HEK293 (cell line): ENCODE measurements around the gene RAP1A.

Experiments
- ATF2 ChIP-seq: fragments of 450-650 bp; formaldehyde crosslinking; IDR thresholded peaks from 2 replicates; pipeline ENCODE4 v1.5.1; 2016; ENCODE audit warnings: missing biosample characterization, missing genetic modification characterization, low read depth
- BCL11A ChIP-seq: fragments of 450-650 bp; formaldehyde crosslinking; IDR thresholded peaks from 2 replicates; pipeline ENCODE4 v1.5.1; 2016; ENCODE audit warnings: low read depth, missing biosample characterization, missing genetic modification characterization
- EGR2 ChIP-seq: fragments of 450-650 bp; formaldehyde crosslinking; IDR thresholded peaks from 2 replicates; pipeline ENCODE4 v1.5.1; 2016; ENCODE audit warnings: low read depth, missing biosample characterization, missing genetic modification characterization
- ELK4 ChIP-seq: IDR thresholded peaks from 2 replicates; pipeline ENCODE4 v1.6.1; 2011; ENCODE audit warnings: mild to moderate bottlenecking, low read depth, low read length, borderline replicate concordance
- HOXA7 ChIP-seq: sonication (generic); formaldehyde crosslinking; IDR thresholded peaks from 2 replicates; pipeline ENCODE4 v1.8.1; 2022; ENCODE audit warnings: missing genetic modification reagents, borderline replicate concordance
- HOXC10 ChIP-seq: sonication (generic); formaldehyde crosslinking; IDR thresholded peaks from 2 replicates; pipeline ENCODE4 v1.8.1; 2023; ENCODE audit warnings: mild to moderate bottlenecking, missing genetic modification reagents
- HOXD13 ChIP-seq: sonication (generic); formaldehyde crosslinking; IDR thresholded peaks from 2 replicates; pipeline ENCODE4 v1.8.0; 2022; ENCODE audit warnings: missing genetic modification reagents, borderline replicate concordance
- KLF1 ChIP-seq: fragments of 450-650 bp; formaldehyde crosslinking; IDR thresholded peaks from 2 replicates; pipeline ENCODE4 v1.5.1; 2016; ENCODE audit warnings: missing biosample characterization, missing genetic modification characterization
- MZF1 ChIP-seq: fragments of 450-650 bp; formaldehyde crosslinking; IDR thresholded peaks from 2 replicates; pipeline ENCODE4 v1.5.1; 2017; ENCODE audit warnings: missing biosample characterization, missing genetic modification characterization, borderline replicate concordance
- SP3 ChIP-seq: fragments of 450-650 bp; formaldehyde crosslinking; IDR thresholded peaks from 2 replicates; pipeline ENCODE4 v1.5.1; 2016; ENCODE audit warnings: missing biosample characterization, missing genetic modification characterization
- YY2 ChIP-seq: fragments of 450-650 bp; formaldehyde crosslinking; IDR thresholded peaks from 2 replicates; pipeline ENCODE4 v1.5.1; 2016; ENCODE audit warnings: missing biosample characterization, missing genetic modification characterization
- ZBTB17 ChIP-seq: fragments of 450-650 bp; formaldehyde crosslinking; IDR thresholded peaks from 2 replicates; pipeline ENCODE4 v1.5.1; 2016; ENCODE audit warnings: missing biosample characterization, missing genetic modification characterization
- ZBTB44 ChIP-seq: fragments of 450-650 bp; IDR thresholded peaks from 2 replicates; pipeline ENCODE4 v1.5.1; 2018; ENCODE audit warnings: missing biosample characterization, mild to moderate bottlenecking, missing genetic modification characterization
- ZFP41 ChIP-seq: fragments of 450-650 bp; formaldehyde crosslinking; IDR thresholded peaks from 2 replicates; pipeline ENCODE4 v1.5.1; 2016; ENCODE audit warnings: missing biosample characterization, missing genetic modification characterization, borderline replicate concordance
- ZNF112 ChIP-seq: fragments of 450-650 bp; formaldehyde crosslinking; IDR thresholded peaks from 2 replicates; pipeline ENCODE4 v1.5.0; 2017; ENCODE audit warnings: missing biosample characterization, missing genetic modification characterization
- ZNF133 ChIP-seq: fragments of 450-650 bp; formaldehyde crosslinking; IDR thresholded peaks from 2 replicates; pipeline ENCODE4 v1.5.1; 2016; ENCODE audit warnings: missing biosample characterization, missing genetic modification characterization
- ZNF138 ChIP-seq: fragments of 450-650 bp; formaldehyde crosslinking; IDR thresholded peaks from 2 replicates; pipeline ENCODE4 v1.5.1; 2016; ENCODE audit warnings: missing biosample characterization, missing genetic modification characterization, borderline replicate concordance
- ZNF202 ChIP-seq: fragments of 450-650 bp; formaldehyde crosslinking; IDR thresholded peaks from 2 replicates; pipeline ENCODE4 v1.5.1; 2016; ENCODE audit warnings: missing biosample characterization, missing genetic modification characterization, borderline replicate concordance
- ZNF23 ChIP-seq: fragments of 450-650 bp; formaldehyde crosslinking; IDR thresholded peaks from 2 replicates; pipeline ENCODE4 v1.5.1; 2016; ENCODE audit warnings: missing biosample characterization, missing genetic modification characterization, borderline replicate concordance
- ZNF266 ChIP-seq: fragments of 450-650 bp; formaldehyde crosslinking; IDR thresholded peaks from 2 replicates; pipeline ENCODE4 v1.5.1; 2016; ENCODE audit warnings: missing biosample characterization, missing genetic modification characterization, low read depth
- ZNF280C ChIP-seq: fragments of 450-650 bp; formaldehyde crosslinking; IDR thresholded peaks from 2 replicates; pipeline ENCODE4 v1.5.1; 2016; ENCODE audit warnings: missing biosample characterization, missing genetic modification characterization
- ZNF37A ChIP-seq: fragments of 450-650 bp; IDR thresholded peaks from 2 replicates; pipeline ENCODE4 v1.5.1; 2018; ENCODE audit warnings: missing biosample characterization, missing genetic modification characterization
- ZNF398 ChIP-seq: fragments of 450-650 bp; formaldehyde crosslinking; IDR thresholded peaks from 2 replicates; pipeline ENCODE4 v1.5.1; 2017; ENCODE audit warnings: missing biosample characterization, missing genetic modification characterization
- ZNF404 ChIP-seq: fragments of 450-650 bp; formaldehyde crosslinking; IDR thresholded peaks from 2 replicates; pipeline ENCODE4 v1.5.1; 2017; ENCODE audit warnings: missing biosample characterization, missing genetic modification characterization
- ZNF473 ChIP-seq: fragments of 450-650 bp; formaldehyde crosslinking; IDR thresholded peaks from 2 replicates; pipeline ENCODE4 v1.5.1; 2017; ENCODE audit warnings: missing biosample characterization, missing genetic modification characterization
- ZNF510 ChIP-seq: fragments of 450-650 bp; formaldehyde crosslinking; IDR thresholded peaks from 2 replicates; pipeline ENCODE4 v1.5.1; 2018; ENCODE audit warnings: mild to moderate bottlenecking, missing genetic modification characterization, missing biosample characterization; ENCODE audit not compliant: insufficient replicate concordance
- ZNF521 ChIP-seq: fragments of 450-650 bp; formaldehyde crosslinking; IDR thresholded peaks from 2 replicates; pipeline ENCODE4 v1.5.1; 2017; ENCODE audit warnings: missing biosample characterization, mild to moderate bottlenecking, missing genetic modification characterization
- ZNF529 ChIP-seq: fragments of 450-650 bp; formaldehyde crosslinking; IDR thresholded peaks from 2 replicates; pipeline ENCODE4 v1.5.1; 2017; ENCODE audit warnings: missing genetic modification characterization, missing biosample characterization; ENCODE audit not compliant: insufficient replicate concordance
- ZNF548 ChIP-seq: fragments of 450-650 bp; formaldehyde crosslinking; IDR thresholded peaks from 2 replicates; pipeline ENCODE4 v1.5.1; 2016; ENCODE audit warnings: missing biosample characterization, missing genetic modification characterization
- ZNF623 ChIP-seq: fragments of 450-650 bp; formaldehyde crosslinking; IDR thresholded peaks from 2 replicates; pipeline ENCODE4 v1.5.1; 2016; ENCODE audit warnings: missing biosample characterization, missing genetic modification characterization
- ZNF629 ChIP-seq: fragments of 450-650 bp; formaldehyde crosslinking; IDR thresholded peaks from 2 replicates; pipeline ENCODE4 v1.5.1; 2017; ENCODE audit warnings: missing biosample characterization, missing genetic modification characterization
- ZNF660 ChIP-seq: fragments of 450-650 bp; IDR thresholded peaks from 2 replicates; pipeline ENCODE4 v1.5.1; 2018; ENCODE audit warnings: missing biosample characterization, mild to moderate bottlenecking, missing genetic modification characterization
- ZNF664 ChIP-seq: fragments of 450-650 bp; formaldehyde crosslinking; IDR thresholded peaks from 2 replicates; pipeline ENCODE4 v1.5.1; 2016; ENCODE audit warnings: missing biosample characterization, missing genetic modification characterization
- ZNF677 ChIP-seq: fragments of 450-650 bp; IDR thresholded peaks from 2 replicates; pipeline ENCODE4 v1.5.0; 2018; ENCODE audit warnings: missing biosample characterization, mild to moderate bottlenecking, missing genetic modification characterization, moderate library complexity
- ZNF792 ChIP-seq: fragments of 450-650 bp; formaldehyde crosslinking; IDR thresholded peaks from 2 replicates; pipeline ENCODE4 v1.5.1; 2016; ENCODE audit warnings: missing biosample characterization, missing genetic modification characterization

Gene RAP1A

GRCh38 chr1:111747282-111747734 lies 127.7 kb downstream of the RAP1A start (continued):
- TF ChIP-seq ZNF623 (tag by site-specific recombination) = no peak
- TF ChIP-seq KLF1 (tag by site-specific recombination) = no peak
- TF ChIP-seq HOXD13 = no peak
- no peak for TF ChIP-seq ELK4
- TF ChIP-seq ZNF133 (tag by site-specific recombination) = no peak
- TF ChIP-seq EGR2 (tag by site-specific recombination) = no peak
- TF ChIP-seq ZNF629 (tag by site-specific recombination) = peak; percentile 38; the same call in 1 of the 2 replicates
- no peak; the same call in 1 of the 2 replicates for TF ChIP-seq ZNF664 (tag by site-specific recombination)
- TF ChIP-seq ZNF112 (tag by site-specific recombination) = no peak
- no peak for TF ChIP-seq BCL11A (tag by site-specific recombination)
- no peak for TF ChIP-seq ZNF37A (tag by site-specific recombination)
- TF ChIP-seq ZNF529 = no peak
- no peak for TF ChIP-seq ZNF280C (tag by site-specific recombination)
- TF ChIP-seq ZFP41 (tag by site-specific recombination) = no peak
- no peak for TF ChIP-seq SP3 (tag by site-specific recombination)
- TF ChIP-seq ZNF473 (tag by site-specific recombination) = no peak
- no peak for TF ChIP-seq ZNF404 (tag by site-specific recombination)
- TF ChIP-seq ZNF202 (tag by site-specific recombination) = no peak
- no peak for TF ChIP-seq HOXA7 (CRISPR knock-in tag)
- no peak for TF ChIP-seq HOXC10 (CRISPR knock-in tag)
- no peak for TF ChIP-seq ZNF521 (tag by site-specific recombination)
- TF ChIP-seq ZNF398 (tag by site-specific recombination) = no peak
- no peak for TF ChIP-seq ZNF266 (tag by site-specific recombination)
- TF ChIP-seq ZNF23 = no peak
- no peak for TF ChIP-seq ZBTB44
- no peak for TF ChIP-seq YY2 (tag by site-specific recombination)
- no peak for TF ChIP-seq ZNF677 (tag by site-specific recombination)
- TF ChIP-seq ZNF138 (tag by site-specific recombination) = no peak
- 0 out of 2 replicates have a peak, but pooled peaks have one; percentile 26 for TF ChIP-seq ZBTB17 (tag by site-specific recombination)
- TF ChIP-seq ZNF792 (tag by site-specific recombination) = no peak
- TF ChIP-seq ATF2 (tag by site-specific recombination) = no peak
- no peak for TF ChIP-seq ZNF510 (tag by site-specific recombination)
- peak; percentile 88 for TF ChIP-seq ZNF660 (tag by site-specific recombination)
- TF ChIP-seq MZF1 = no peak
- TF ChIP-seq ZNF548 (tag by site-specific recombination) = no peak
